Right atrium auricular region (tissue), 2 donors: ENCODE measurements around the gene VAPA. TPM values are rescaled to one million over a fixed set of nuclear protein-coding genes. Genes with fewer than 3 reads are reported as not detected.

Experiments used
- DNase-seq: peaks from one replicate; pipeline ENCODE4 v3.0.0-alpha.2; 2019; ENCODE audit warnings: low spot score
- H3K27ac ChIP-seq, 2 donors: fragments of 200-600 bp; sonication (generic); 1 replicate in 1 of 2; 2 replicates in 1 of 2; pipeline ENCODE4 v1.5.1; 2016 to 2019
- H3K27me3 ChIP-seq, 2 donors: fragments of 200-600 bp; sonication (generic); one replicate each; pipeline versions ENCODE4 v1.5.1 to v1.6.0; 2017 to 2019
- H3K36me3 ChIP-seq: fragments of 200-600 bp; sonication (generic); one replicate; pipeline ENCODE4 v1.5.1; 2016
- H3K4me1 ChIP-seq, 2 donors: fragments of 200-600 bp; sonication (generic); one replicate each; pipeline versions ENCODE4 v1.5.1 to v1.6.0; 2017 to 2019
- H3K4me3 ChIP-seq, 2 donors: fragments of 200-600 bp; sonication (generic); 1 replicate in 1 of 2; 2 replicates in 1 of 2; pipeline ENCODE4 v1.5.1; 2017 to 2019; ENCODE audit warnings: mild to moderate bottlenecking in 1 of 2, moderate library complexity in 1 of 2
- H3K9me3 ChIP-seq, 2 donors: fragments of 200-600 bp; sonication (generic); one replicate each; pipeline ENCODE4 v1.5.1; 2019
- CTCF ChIP-seq, 2 donors: fragments of 200-600 bp; sonication (generic); IDR thresholded peaks; one replicate each; pipeline ENCODE4 v1.5.1; 2019; ENCODE audit warnings: antibody characterized with exemption in 2 of 2
- total RNA-seq, 2 donors: library from RNA; depleted of rRNA; stranded (reverse); fragments of >200 nt; gene quantifications; one replicate each; pipeline ENCODE4 v1.1.0, GENCODE V29; 2016

Gene VAPA
- total RNA-seq, 2 donors from 2014 or later: 213 to 227 TPM

GRCh38 chr18:9949315-9949714 is 35.5 kb downstream of the VAPA start:
- no peak for TF ChIP-seq CTCF (IDR thresholded peaks at IDR 0.05)
- peaks cover 38% of the 10 kb centered on the region for H3K36me3 ChIP-seq

GRCh38 chr18:9949861-9950260 is 36.0 kb downstream of the VAPA start:
- no peak overlapping the region for H3K27ac ChIP-seq
- DNase-seq: no peak
- no peaks in the 10 kb centered on the region for H3K27me3 ChIP-seq
- H3K9me3 ChIP-seq: no peaks in the 10 kb centered on the region
- no peak for TF ChIP-seq CTCF (IDR thresholded peaks at IDR 0.05)
- H3K36me3 ChIP-seq: peaks cover 41% of the 10 kb centered on the region
- no peak overlapping the region for H3K4me3 ChIP-seq
- no peaks in the 10 kb centered on the region for H3K4me1 ChIP-seq

More at GRCh38 chr18:9949315-9949714, 35.5 kb downstream of the VAPA start:
- Histone ChIP-seq H3K9me3 (no peaks in the 10 kb centered on the region), H3K4me3 (no peak overlapping the region), H3K4me1 (no peaks in the 10 kb centered on the region), H3K27me3 (no peaks in the 10 kb centered on the region), H3K27ac (no peak overlapping the region)
- DNase-seq: no peak

- no peaks in the 10 kb centered on the region for H3K27me3 ChIP-seq
- no peaks in the 10 kb centered on the region for H3K9me3 ChIP-seq
- H3K27ac ChIP-seq: no peak overlapping the region
- H3K4me1 ChIP-seq: no peaks in the 10 kb centered on the region
- DNase-seq: no peak
- H3K4me3 ChIP-seq: no peak overlapping the region
- peaks cover 44% of the 10 kb centered on the region for H3K36me3 ChIP-seq
- no peak for TF ChIP-seq CTCF (IDR thresholded peaks at IDR 0.05)
Measured at GRCh38 chr18:9950289-9951016, 36.6 kb downstream of the VAPA start.

- H3K27me3 ChIP-seq: no peaks in the 10 kb centered on the region
- H3K9me3 ChIP-seq: no peaks in the 10 kb centered on the region
- H3K27ac ChIP-seq: no peak overlapping the region
- peak; percentile 22 to 74 for TF ChIP-seq CTCF (IDR thresholded peaks at IDR 0.05)
- no peak overlapping the region for H3K4me3 ChIP-seq
- H3K36me3 ChIP-seq: peaks cover 44% of the 10 kb centered on the region
- H3K4me1 ChIP-seq: no peaks in the 10 kb centered on the region
- no peak for DNase-seq
Measured at GRCh38 chr18:9951022-9951859, 37.4 kb downstream of the VAPA start.

- Histone ChIP-seq H3K4me1 (no peaks in the 10 kb centered on the region), H3K4me3 (no peak overlapping the region), H3K27me3 (no peaks in the 10 kb centered on the region), H3K27ac (no peak overlapping the region), H3K9me3 (no peaks in the 10 kb centered on the region), H3K36me3 (peaks cover 29% of the 10 kb centered on the region)
- TF ChIP-seq CTCF (IDR thresholded peaks at IDR 0.05): no peak
- DNase-seq: no peak
Measured at GRCh38 chr18:9952633-9953416, 39.0 kb downstream of the VAPA start.
